ENCODE measurements around the gene HMCN2.

Gene HMCN2

GRCh38 chr9:130406278-130406895, 140.8 kb downstream of the HMCN2 start:
- TF ChIP-seq CTCF (conservative IDR thresholded peaks at IDR 0.05; ENCODE audit: low read length), result no peak
- DNase-seq (ENCODE audit: low read depth), result no peak
- no peak overlapping the region for H3K4me3 ChIP-seq (ENCODE audit: low read length)

GRCh38 chr9:130407916-130408663, 142.5 kb downstream of the HMCN2 start:
- no peak for DNase-seq (ENCODE audit: low read depth)
- H3K4me3 ChIP-seq (ENCODE audit: low read length), result no peak overlapping the region
- TF ChIP-seq CTCF (conservative IDR thresholded peaks at IDR 0.05; ENCODE audit: low read length), result no peak

GRCh38 chr9:130408669-130409068, 143.1 kb downstream of the HMCN2 start:
- TF ChIP-seq CTCF (conservative IDR thresholded peaks at IDR 0.05; ENCODE audit: low read length), result no peak
- no peak overlapping the region for H3K4me3 ChIP-seq (ENCODE audit: low read length)
- DNase-seq (ENCODE audit: low read depth), result no peak

GRCh38 chr9:130409246-130409645, 143.7 kb downstream of the HMCN2 start:
- no peak for DNase-seq (ENCODE audit: low read depth)
- H3K4me3 ChIP-seq (ENCODE audit: low read length), result no peak overlapping the region
- no peak for TF ChIP-seq CTCF (conservative IDR thresholded peaks at IDR 0.05; ENCODE audit: low read length)

GRCh38 chr9:130410443-130410842, 144.9 kb downstream of the HMCN2 start:
- H3K4me3 ChIP-seq (ENCODE audit: low read length), result no peak overlapping the region
- no peak for TF ChIP-seq CTCF (conservative IDR thresholded peaks at IDR 0.05; ENCODE audit: low read length)
- DNase-seq (ENCODE audit: low read depth), result no peak

GRCh38 chr9:130411566-130411915, 146.0 kb downstream of the HMCN2 start:
- TF ChIP-seq CTCF (conservative IDR thresholded peaks at IDR 0.05; ENCODE audit: low read length), result no peak
- DNase-seq (ENCODE audit: low read depth), result no peak
- H3K4me3 ChIP-seq (ENCODE audit: low read length), result no peak overlapping the region

GRCh38 chr9:130414081-130414731, 148.6 kb downstream of the HMCN2 start:
- no peak for DNase-seq (ENCODE audit: low read depth)

More at GRCh38 chr9:130414081-130414731, 148.6 kb downstream of the HMCN2 start:
- no peak overlapping the region for H3K4me3 ChIP-seq (ENCODE audit: low read length)
- no peak for TF ChIP-seq CTCF (conservative IDR thresholded peaks at IDR 0.05; ENCODE audit: low read length)

Data from AG10803 (cell line).